GM23338 (cell line): ENCODE data around the gene CCND1. TPM values are rescaled to one million over a fixed set of nuclear protein-coding genes. Genes with fewer than 3 reads are reported as not detected.

Experiments used
- ATAC-seq: fragments of 200-7000 bp; cut with Tn5 transposase; 3 replicates; pipeline ENCODE4 v1.9.1; 2020
- DNase-seq: peaks from one replicate; pipeline ENCODE4 v3.0.0-alpha.2; 2015; ENCODE audit warnings: low spot score
- H2AFZ ChIP-seq: fragments of 200-600 bp; sonication (generic); 2 replicates; pipeline ENCODE4 v1.8.0; 2016; ENCODE audit warnings: antibody characterized with exemption, mild to moderate bottlenecking, moderate library complexity
- H3F3A ChIP-seq: fragments of 200-600 bp; sonication (generic); replicated peaks from 2 replicates; pipeline ENCODE4 v1.8.0; 2017; ENCODE audit warnings: antibody characterized with exemption, mixed run types, low read depth
- H3K27ac ChIP-seq: fragments of 200-600 bp; sonication (generic); 2 replicates; pipeline ENCODE4 v1.6.1; 2016; ENCODE audit warnings: low read depth
- H3K27me3 ChIP-seq: fragments of 200-600 bp; sonication (generic); 2 replicates; pipeline ENCODE4 v1.8.0; 2016; ENCODE audit warnings: mild to moderate bottlenecking, mixed run types, moderate library complexity; ENCODE audit not compliant: insufficient read depth
- H3K36me3 ChIP-seq: fragments of 200-600 bp; sonication (generic); 2 replicates; pipeline ENCODE4 v1.8.0; 2016; ENCODE audit warnings: mild to moderate bottlenecking; ENCODE audit not compliant: insufficient read depth
- H3K4me1 ChIP-seq: fragments of 200-600 bp; sonication (generic); 2 replicates; pipeline ENCODE4 v1.8.0; 2016; ENCODE audit warnings: mild to moderate bottlenecking, moderate library complexity; ENCODE audit not compliant: insufficient read depth
- H3K4me2 ChIP-seq: fragments of 200-600 bp; sonication (generic); 2 replicates; pipeline ENCODE4 v1.7.1; 2017; ENCODE audit warnings: mixed run types
- H3K4me3 ChIP-seq: fragments of 200-600 bp; sonication (generic); 2 replicates; pipeline ENCODE4 v1.6.1; 2016; ENCODE audit warnings: mixed run types
- H3K79me2 ChIP-seq: fragments of 200-600 bp; sonication (generic); replicated peaks from 2 replicates; pipeline ENCODE4 v1.8.0; 2017; ENCODE audit warnings: mild to moderate bottlenecking; ENCODE audit not compliant: insufficient read depth
- H3K9me2 ChIP-seq: fragments of 200-600 bp; sonication (generic); 2 replicates; pipeline ENCODE4 v1.8.0; 2017; ENCODE audit not compliant: insufficient read depth
- H4K20me1 ChIP-seq: fragments of 200-600 bp; sonication (generic); replicated peaks from 2 replicates; pipeline ENCODE4 v1.8.0; 2017; ENCODE audit warnings: mild to moderate bottlenecking; ENCODE audit not compliant: insufficient read depth
- H3K27ac Mint-ChIP-seq: 2 replicates; pipeline ENCODE4 v1.8.0; 2020; ENCODE audit warnings: inconsistent platforms, mild to moderate bottlenecking, moderate library complexity, mixed read lengths
- H3K27me3 Mint-ChIP-seq: 3 replicates; pipeline ENCODE4 v1.8.0; 2022; ENCODE audit warnings: low read depth, mild to moderate bottlenecking, moderate library complexity, mixed read lengths, inconsistent platforms; ENCODE audit not compliant: insufficient read depth, poor library complexity
- H3K36me3 Mint-ChIP-seq: 3 replicates; pipeline ENCODE4 v1.8.0; 2021; ENCODE audit warnings: low read depth, mild to moderate bottlenecking, inconsistent platforms, moderate library complexity, mixed read lengths
- H3K4me1 Mint-ChIP-seq: 3 replicates; pipeline ENCODE4 v1.8.0; 2020; ENCODE audit warnings: mild to moderate bottlenecking, inconsistent platforms, mixed read lengths
- H3K4me3 Mint-ChIP-seq: 3 replicates; pipeline ENCODE4 v1.8.0; 2021; ENCODE audit warnings: moderate library complexity, mild to moderate bottlenecking, inconsistent platforms, mixed read lengths
- H3K9me3 Mint-ChIP-seq: 3 replicates; pipeline ENCODE4 v1.8.0; 2020; ENCODE audit warnings: moderate library complexity, mild to moderate bottlenecking, inconsistent platforms, mixed read lengths
- CREB1 ChIP-seq: fragments of 250-450 bp; sonication (Bioruptor Pico); IDR thresholded peaks from 2 replicates; pipeline ENCODE4 v1.5.0; 2020; ENCODE audit warnings: low read depth, mild to moderate bottlenecking, moderate library complexity
- CTCF ChIP-seq, 2 experiments: fragments of 200-600 bp in 1 of 2; sonication (generic) in 1 of 2; conservative IDR thresholded peaks; 2 replicates each; pipeline versions ENCODE4 v1.5.1 to v1.6.1; 2016 to 2017; ENCODE audit warnings: antibody characterized with exemption in 2 of 2, low read depth in 2 of 2, mild to moderate bottlenecking in 2 of 2, moderate library complexity in 1 of 2
- ETS1 ChIP-seq: IDR thresholded peaks from 2 replicates; pipeline ENCODE4 v1.6.1; 2016; ENCODE audit warnings: antibody characterized with exemption
- EZH2 ChIP-seq: fragments of 200-600 bp; sonication (generic); IDR thresholded peaks from one replicate; pipeline ENCODE4 v1.8.0; 2017; ENCODE audit warnings: antibody characterized with exemption, mild to moderate bottlenecking, low read depth; ENCODE audit not compliant: unreplicated experiment
- JUNB ChIP-seq: IDR thresholded peaks from one replicate; pipeline ENCODE4 v1.6.1; 2016; ENCODE audit warnings: antibody characterized with exemption; ENCODE audit not compliant: unreplicated experiment
- NANOG ChIP-seq: IDR thresholded peaks from 2 replicates; pipeline ENCODE4 v1.6.1; 2016; ENCODE audit warnings: antibody characterized with exemption, borderline replicate concordance
- POLR2AphosphoS5 ChIP-seq: IDR thresholded peaks from 2 replicates; pipeline ENCODE4 v1.6.1; 2016; ENCODE audit warnings: antibody characterized with exemption, low read depth
- STAT1 ChIP-seq: IDR thresholded peaks from one replicate; pipeline ENCODE4 v1.6.1; 2016; ENCODE audit warnings: antibody characterized with exemption; ENCODE audit not compliant: unreplicated experiment
- ZNF331 ChIP-seq: fragments of 250-450 bp; sonication (Bioruptor Pico); IDR thresholded peaks from 2 replicates; pipeline ENCODE4 v1.5.0; 2020; ENCODE audit warnings: low read depth, mild to moderate bottlenecking, moderate library complexity
- ZNF462 ChIP-seq: fragments of 250-450 bp; sonication (Bioruptor Pico); IDR thresholded peaks from 2 replicates; pipeline ENCODE4 v1.5.0; 2020; ENCODE audit warnings: mild to moderate bottlenecking, moderate library complexity
- polyA plus RNA-seq: library from polyadenylated mRNA; unstranded; fragments of >200 nt; fragmentation: Nextera tagmentation; extraction: Ambion mirVana; gene quantifications from 2 replicates; pipeline ENCODE4 v1.2.1, GENCODE V29; 2016
- total RNA-seq: library from RNA; depleted of rRNA; stranded (reverse); fragments of >200 nt; shearing (Covaris generic); gene quantifications from 2 replicates; pipeline ENCODE4 v1.2.3, GENCODE V29; 2014

The CCND1 gene
- total and polyA plus RNA-seq, 2 experiments from 2014 or later = 109 to 183 TPM

- Histone ChIP-seq H3K27ac (peak overlapping the region; percentile 87; the same call in 1 of the 2 replicates), H3K36me3 (no peaks in the 10 kb centered on the region), H3K4me2 (peak overlapping the region; percentile 94), H2AFZ (no peak overlapping the region), H3K9me2 (no peaks in the 10 kb centered on the region), H3K4me1 (peaks cover 13% of the 10 kb centered on the region), H3K79me2 (peaks cover 23% of the 10 kb centered on the region), H3K27me3 (peaks cover 30% of the 10 kb centered on the region), H3F3A (peaks cover 7% of the 10 kb centered on the region; the same call in 1 of the 2 replicates), H3K4me3 (peak overlapping the region; percentile 91), H4K20me1 (peaks cover 5% of the 10 kb centered on the region)
- peaks cover 35% of the 10 kb centered on the region for H3K27me3 Mint-ChIP-seq
- peak overlapping the region; percentile 94 for H3K4me3 Mint-ChIP-seq
- TF ChIP-seq STAT1 (no peak), POLR2AphosphoS5 (no peak), NANOG (no peak), CREB1 (no peak), EZH2 (peak; percentile 22)
- no peak overlapping the region for H3K27ac Mint-ChIP-seq
- H3K36me3 Mint-ChIP-seq = peaks cover 33% of the 10 kb centered on the region
- peaks cover 2% of the 10 kb centered on the region; the same call in 2 of the 3 replicates for H3K9me3 Mint-ChIP-seq
- DNase-seq = no peak
- ATAC-seq = no peak
- peaks cover 7% of the 10 kb centered on the region; the same call in 1 of the 3 replicates for H3K4me1 Mint-ChIP-seq
Observed at GRCh38 chr11:69641681-69642548, 959 bp downstream of the CCND1 start.

GRCh38 chr11:69642549-69642912, 1.6 kb downstream of the CCND1 start:
- Histone ChIP-seq H3K79me2 (peaks cover 23% of the 10 kb centered on the region), H3K9me2 (no peaks in the 10 kb centered on the region), H3F3A (peaks cover 4% of the 10 kb centered on the region; the same call in 1 of the 2 replicates), H3K27me3 (peaks cover 24% of the 10 kb centered on the region), H4K20me1 (peaks cover 5% of the 10 kb centered on the region), H2AFZ (no peak overlapping the region), H3K4me2 (peak overlapping the region; percentile 94), H3K36me3 (no peaks in the 10 kb centered on the region), H3K27ac (no peak overlapping the region), H3K4me1 (peaks cover 11% of the 10 kb centered on the region), H3K4me3 (peak overlapping the region; percentile 91)
- ATAC-seq (no peak), DNase-seq (peak; percentile 27)
- no peak for TF ChIP-seq CREB1
- no peak for TF ChIP-seq ZNF462 (CRISPR knock-in tag)
- TF ChIP-seq EZH2 = no peak
- TF ChIP-seq NANOG = no peak
- TF ChIP-seq STAT1 = no peak
- no peak for TF ChIP-seq ZNF331
- TF ChIP-seq CTCF (conservative IDR thresholded peaks at IDR 0.05; ENCODE audit: low read depth in 2 of 2) = no peak
- no peak for TF ChIP-seq POLR2AphosphoS5
- no peak for TF ChIP-seq ETS1
- no peak for TF ChIP-seq JUNB
- Mint-ChIP-seq H3K36me3 (peaks cover 38% of the 10 kb centered on the region), H3K4me3 (peak overlapping the region; percentile 94; the same call in 2 of the 3 replicates), H3K27ac (no peak overlapping the region), H3K9me3 (peaks cover 2% of the 10 kb centered on the region; the same call in 2 of the 3 replicates), H3K4me1 (peaks cover 5% of the 10 kb centered on the region; the same call in 1 of the 3 replicates), H3K27me3 (peaks cover 36% of the 10 kb centered on the region)
